GM21717 (cell line): ENCODE results near the gene EVPL.

ENCODE experiments used
- ATAC-seq: cut with Tn5 transposase; IDR thresholded peaks from one replicate; pipeline ENCODE4 v1.9.1; 2021; ENCODE audit warnings: mild to moderate bottlenecking, moderate library complexity; ENCODE audit not compliant: unreplicated experiment

Gene EVPL

DNA sequence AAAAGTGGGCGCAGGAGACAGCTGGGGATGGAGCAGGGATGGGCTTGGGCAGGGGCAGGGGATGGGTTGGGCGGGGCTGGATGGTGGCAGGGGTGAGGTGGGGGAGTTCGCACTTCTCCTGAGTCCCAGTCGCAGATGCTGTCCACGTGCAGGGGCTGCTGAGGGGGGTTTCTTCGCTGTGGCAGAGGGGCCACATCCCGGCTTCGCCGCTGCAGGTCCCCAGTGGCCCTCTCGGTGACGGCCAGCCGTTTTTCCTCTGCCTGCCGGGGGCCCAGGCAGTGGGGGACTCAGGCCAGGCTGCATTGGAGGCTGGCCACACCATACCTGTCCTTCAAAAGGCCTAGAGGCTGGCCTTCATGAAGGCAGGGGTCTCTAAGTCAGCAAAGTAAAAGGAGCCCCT, 8.3 kb downstream of the EVPL start:
- no peak for ATAC-seq

DNA sequence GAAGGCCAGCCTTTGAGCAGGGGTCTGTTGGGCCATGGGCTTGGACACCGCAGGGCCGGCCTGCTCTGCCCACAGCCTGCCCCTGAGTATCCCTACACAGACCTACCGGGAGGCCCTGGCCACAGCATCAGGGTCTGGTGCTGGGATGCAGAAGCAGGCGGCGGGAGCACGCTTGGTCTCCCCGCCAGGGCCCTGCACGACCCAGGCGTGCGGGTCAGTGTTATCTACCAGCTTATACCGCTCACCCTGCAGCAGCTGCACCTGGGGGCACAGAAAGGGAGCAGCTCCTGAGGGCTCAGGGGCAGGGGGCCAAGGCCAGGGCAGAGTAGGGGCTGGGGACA, 8.8 kb downstream of the EVPL start:
- no peak for ATAC-seq

DNA sequence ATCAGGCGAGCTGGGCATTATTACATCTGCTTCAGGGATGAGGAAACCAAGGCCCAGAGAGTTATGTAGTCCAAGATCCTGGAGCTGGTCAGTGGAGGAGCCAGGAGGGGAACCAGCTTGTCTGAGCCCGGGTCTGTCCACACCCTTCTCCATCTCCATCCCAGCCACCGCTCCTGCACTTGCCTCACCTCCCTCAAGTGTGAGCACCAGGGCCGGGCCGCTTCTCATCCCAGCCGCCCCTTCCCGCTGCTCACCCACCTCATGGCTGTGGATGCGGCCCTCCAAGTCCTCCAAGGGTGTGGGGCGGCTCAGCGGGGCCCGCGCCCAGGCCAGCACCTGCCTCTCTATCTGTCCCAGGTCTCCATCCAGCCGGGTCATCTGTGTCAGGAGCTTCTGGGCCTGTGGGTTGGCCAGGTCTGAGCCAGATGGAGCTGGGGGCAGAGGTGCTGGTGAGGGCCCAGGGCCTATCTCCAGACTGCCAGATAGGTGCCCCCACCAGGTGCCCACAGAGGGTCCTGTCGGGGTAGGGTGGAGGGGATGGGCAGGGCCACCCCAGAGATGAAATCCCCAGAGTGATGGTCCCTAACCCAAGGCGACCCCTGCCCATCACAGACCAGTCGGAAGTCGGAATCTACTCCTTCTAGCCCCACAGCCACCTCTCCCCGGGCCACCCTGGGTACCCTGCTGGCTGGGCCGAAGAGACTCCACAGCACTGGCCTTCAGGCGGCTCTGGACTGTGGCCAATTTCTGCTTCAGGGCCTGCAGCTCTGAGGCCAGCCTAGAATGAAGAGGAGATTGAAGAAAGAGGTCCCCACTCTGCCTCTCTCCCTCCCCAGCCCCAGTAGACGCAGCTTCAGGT, 9.4 kb downstream of the EVPL start:
- ATAC-seq, result no peak

- ATAC-seq, result no peak
These were observed 12.2 kb downstream of the EVPL start for GRCh38 chr17:76014925-76015261.

DNA sequence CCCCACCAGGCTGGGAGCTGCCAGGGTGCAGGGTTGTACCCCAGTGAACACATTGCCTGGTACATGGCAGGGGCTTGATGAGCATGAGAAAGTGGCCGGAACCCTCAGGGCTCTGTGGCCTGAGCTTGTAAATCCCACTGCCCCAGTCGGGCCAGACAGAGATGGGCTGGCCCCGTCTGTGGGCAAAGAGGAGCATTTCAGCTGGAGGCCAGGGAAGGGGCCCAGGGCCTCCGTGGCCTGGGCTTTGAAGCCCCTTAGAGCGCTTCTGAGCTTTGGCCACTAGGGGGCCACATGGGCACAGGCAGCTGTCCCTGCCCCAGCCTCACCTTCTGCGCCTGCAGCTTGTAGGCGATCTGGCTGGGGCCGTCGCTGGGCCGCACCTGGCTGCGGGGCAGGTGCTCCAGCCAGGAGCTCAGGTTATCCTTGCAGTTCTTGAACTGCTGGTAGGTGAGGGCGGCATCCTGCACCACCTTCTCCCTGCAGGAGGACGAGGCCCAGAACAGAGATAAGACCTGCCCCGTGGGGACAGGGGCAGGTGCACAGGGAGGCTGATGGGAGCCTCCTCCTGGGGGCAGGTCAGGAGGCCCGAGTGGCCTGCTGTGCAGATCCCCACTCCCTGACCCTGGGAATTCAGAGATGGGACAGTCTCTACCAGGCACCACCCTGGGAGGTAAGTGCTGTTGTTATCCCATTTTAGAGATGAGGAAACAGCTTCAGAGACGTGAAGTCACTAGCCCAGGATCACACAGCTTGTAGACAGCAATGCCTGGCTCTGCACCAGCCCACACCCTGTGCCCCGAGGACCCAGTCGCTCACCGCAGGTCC, 12.8 kb downstream of the EVPL start:
- peak; percentile 49 for ATAC-seq

GRCh38 chr17:76013377-76013932, 13.7 kb downstream of the EVPL start:
- no peak for ATAC-seq

- ATAC-seq, result no peak
These were observed 15.2 kb downstream of the EVPL start for GRCh38 chr17:76011951-76012350.

DNA sequence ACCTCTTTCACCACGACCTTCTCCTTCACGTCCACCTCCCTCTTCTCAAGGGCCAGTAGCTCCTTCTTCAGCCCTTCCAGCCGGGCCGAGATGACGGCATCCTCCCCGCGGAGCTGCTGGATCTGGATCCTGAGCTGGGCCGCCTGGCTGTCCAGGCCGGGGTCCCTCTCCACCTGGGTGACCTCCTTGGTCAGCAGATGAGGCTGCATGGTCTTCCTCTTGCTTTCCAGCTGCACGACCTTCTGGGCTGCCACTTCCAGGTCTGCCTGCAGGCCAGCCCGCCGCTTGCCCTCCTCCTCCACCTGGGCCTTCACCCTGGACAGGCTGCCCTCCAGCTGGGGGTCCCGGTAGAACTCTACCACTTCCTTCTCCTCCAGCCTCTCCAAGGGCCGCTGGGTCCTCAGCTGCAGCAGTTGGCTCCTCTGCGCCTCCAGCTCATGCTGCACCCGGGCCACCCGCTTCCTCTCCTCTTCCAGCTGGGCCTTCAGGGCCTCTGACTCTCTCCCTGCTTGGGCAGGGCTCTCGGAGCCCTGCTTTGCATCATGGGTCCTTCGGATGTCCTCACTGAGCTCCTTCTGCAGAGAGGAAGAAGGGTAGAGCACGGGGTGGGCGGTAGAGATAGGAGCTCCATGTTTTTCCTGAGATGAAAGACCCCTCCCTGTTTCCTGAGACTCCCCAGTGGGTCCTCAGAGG, 17.0 kb downstream of the EVPL start:
- no peak for ATAC-seq

GRCh38 chr17:76009447-76009846, 17.7 kb downstream of the EVPL start:
- no peak for ATAC-seq

GRCh38 chr17:76008630-76009425, 18.3 kb downstream of the EVPL start:
- ATAC-seq, result no peak

DNA sequence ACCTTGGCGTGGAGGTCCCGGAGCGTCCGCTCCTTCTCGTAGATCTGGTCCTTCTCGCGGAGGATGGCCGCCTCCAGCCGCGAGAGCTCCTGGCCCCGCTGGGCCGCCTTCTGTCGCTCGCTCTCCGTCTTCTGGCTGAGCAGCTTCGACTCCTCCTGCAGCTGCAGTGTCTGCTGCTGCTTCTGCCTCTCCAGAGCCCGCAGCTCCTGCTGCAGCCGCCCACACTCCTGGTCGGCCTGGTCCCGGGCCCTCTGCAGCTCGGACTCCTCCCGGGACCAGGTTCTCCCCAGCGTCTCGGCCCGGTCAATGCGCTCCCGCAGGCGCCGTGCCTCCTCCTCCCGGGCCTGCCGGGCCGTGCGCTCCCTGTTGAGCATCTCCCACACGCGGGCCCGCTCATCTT, 18.9 kb downstream of the EVPL start:
- ATAC-seq, result no peak

- ATAC-seq, result no peak
These were observed 19.3 kb downstream of the EVPL start for GRCh38 chr17:76007850-76008165.

DNA sequence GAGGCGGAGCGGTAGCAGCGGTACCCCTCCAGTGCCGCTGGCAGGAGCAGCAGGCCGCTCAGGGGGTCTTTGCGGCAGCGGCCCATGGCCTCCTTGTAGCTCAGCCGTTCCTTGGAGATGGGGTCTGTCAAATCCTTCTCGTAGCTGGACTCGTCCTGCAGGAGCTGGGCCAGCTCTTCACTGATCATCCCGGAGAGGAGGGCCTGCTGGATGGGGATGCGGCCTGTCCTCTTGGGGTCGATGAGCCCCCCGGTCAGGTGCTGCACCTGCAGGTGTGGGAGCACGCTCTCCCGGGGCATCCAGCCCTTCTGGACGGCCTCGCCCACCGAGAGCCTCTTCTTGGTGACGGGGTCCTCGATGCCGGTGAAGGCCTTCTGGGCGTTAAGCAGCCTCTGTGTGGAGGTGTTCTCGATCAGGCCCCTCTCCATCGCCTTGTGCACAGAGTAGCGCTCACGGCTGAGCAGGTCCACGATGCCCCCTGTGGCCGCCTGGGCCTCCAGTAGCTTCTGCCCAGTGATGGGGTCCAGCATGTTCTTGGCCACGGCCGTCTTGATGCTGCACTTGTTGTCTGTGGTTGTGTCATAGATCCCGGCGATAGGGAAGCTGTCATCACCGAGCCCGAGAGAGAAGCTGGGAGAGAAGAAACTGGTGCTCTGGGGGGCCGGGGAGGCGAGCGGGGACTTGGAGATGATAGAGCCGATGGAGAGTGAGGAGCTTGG, 19.8 kb downstream of the EVPL start:
- no peak for ATAC-seq

- ATAC-seq, result no peak
These were observed 21.6 kb downstream of the EVPL start for GRCh38 chr17:76005263-76006149.

- no peak for ATAC-seq
These were observed 22.3 kb downstream of the EVPL start for GRCh38 chr17:76004750-76005262.

GRCh38 chr17:76003915-76004314, 23.2 kb downstream of the EVPL start:
- no peak for ATAC-seq

DNA sequence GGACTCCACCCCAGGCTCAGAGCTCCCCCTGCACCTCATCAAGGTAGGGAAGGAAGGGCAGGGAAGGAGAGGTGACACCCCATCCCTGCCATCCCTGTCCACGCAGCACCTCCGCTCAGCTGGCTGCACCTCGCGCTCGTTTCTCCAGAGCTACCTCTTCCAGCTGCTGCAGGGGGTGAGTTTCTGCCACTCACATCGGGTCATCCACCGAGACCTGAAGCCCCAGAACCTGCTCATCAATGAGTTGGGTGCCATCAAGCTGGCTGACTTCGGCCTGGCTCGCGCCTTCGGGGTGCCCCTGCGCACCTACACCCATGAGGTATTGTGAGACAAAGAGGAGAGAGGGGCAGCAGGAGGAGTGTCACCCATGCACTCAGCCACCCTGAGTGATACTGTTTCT, 25.0 kb downstream of the EVPL start:
- no peak for ATAC-seq

DNA sequence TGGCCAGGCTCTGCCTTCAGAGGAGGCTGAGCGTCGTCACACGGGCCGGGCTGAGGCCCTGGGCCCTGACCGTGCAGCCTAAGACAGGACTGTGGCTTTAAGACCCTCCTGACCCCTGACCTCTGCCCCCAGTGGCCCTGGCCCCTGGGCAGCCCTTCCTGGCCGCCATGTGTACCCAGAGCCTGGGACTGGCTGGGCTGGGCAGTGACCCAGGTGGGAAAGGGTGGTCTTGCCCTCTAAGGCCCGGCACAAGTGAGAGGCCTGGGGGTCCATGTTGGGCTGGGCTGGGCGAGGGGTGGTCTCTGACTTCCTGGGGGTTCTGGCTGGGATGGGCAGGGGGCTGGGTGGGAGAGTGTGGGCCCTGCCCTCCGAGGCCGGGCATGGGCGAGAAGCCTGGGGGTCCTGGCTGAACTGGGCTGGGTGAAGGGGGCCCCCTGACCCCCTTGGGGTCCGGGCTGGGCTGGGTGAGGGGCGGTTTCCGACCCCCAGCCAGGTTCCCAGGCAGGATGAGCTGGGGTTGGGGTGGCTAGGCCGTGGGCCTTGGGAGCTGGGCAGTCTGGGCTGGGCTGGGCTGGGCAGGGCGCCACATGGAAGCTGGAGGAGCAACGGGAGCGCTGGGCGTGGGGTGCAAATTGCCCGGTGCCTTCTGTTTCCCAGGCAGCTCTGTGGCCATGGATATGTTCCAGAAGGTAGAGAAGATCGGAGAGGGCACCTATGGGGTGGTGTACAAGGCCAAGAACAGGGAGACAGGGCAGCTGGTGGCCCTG, 26.2 kb downstream of the EVPL start, which contains the start of gene CDK3:
TSS of gene CDK3 (plus strand) at position 101 of the 767 bp plus-strand sequence. CDS start at position 672, 571 bp downstream.
- ATAC-seq, result no peak
